Activated naive CD4-positive, alpha-beta T cell treated with anti-CD3 and anti-CD28 coated beads for 36 hours (primary cell): Measurements from ENCODE around the gene ADAM17. TPM values are rescaled to one million over a fixed set of nuclear protein-coding genes. Genes with fewer than 3 reads are reported as not detected.

ENCODE experiments used
- CTCF ChIA-PET: fragments of 350-600 bp; sonication (Branson Sonifier 250); formaldehyde crosslinking; loops from one replicate; lab custom pipeline; 2021; ENCODE audit warnings: antibody characterized with exemption; lab: Charles Lee
- DNase-seq: peaks from one replicate; pipeline ENCODE4 v3.0.0-alpha.2; 2020
- H3K27ac Mint-ChIP-seq: one replicate; pipeline ENCODE4 v1.8.0; 2021; ENCODE audit warnings: mild to moderate bottlenecking, mixed read lengths
- H3K27me3 Mint-ChIP-seq: one replicate; pipeline ENCODE4 v1.8.0; 2021; ENCODE audit warnings: low read depth, mixed read lengths
- H3K36me3 Mint-ChIP-seq: one replicate; pipeline ENCODE4 v1.8.0; 2021; ENCODE audit warnings: low read depth, mixed read lengths
- H3K4me1 Mint-ChIP-seq: one replicate; pipeline ENCODE4 v1.8.0; 2021; ENCODE audit warnings: low read depth, mixed read lengths
- H3K4me3 Mint-ChIP-seq: one replicate; pipeline ENCODE4 v1.8.0; 2021; ENCODE audit warnings: mild to moderate bottlenecking, moderate library complexity, mixed read lengths
- H3K9me3 Mint-ChIP-seq: one replicate; pipeline ENCODE4 v1.8.0; 2021; ENCODE audit warnings: mixed read lengths
- intact Hi-C: fragments of 100-400 bp; cut with micrococcal nuclease; formaldehyde crosslinking; loops from one replicate; pipeline ENCODE4 v1.15.1; 2023
- total RNA-seq, 2 experiments: library from RNA; stranded (reverse); gene quantifications; one replicate each; pipeline ENCODE4 v1.2.3, GENCODE V29; 2021

ADAM17 gene
- total RNA-seq, 2 experiments from 2014 or later = 10.5 to 11.0 TPM

DNA sequence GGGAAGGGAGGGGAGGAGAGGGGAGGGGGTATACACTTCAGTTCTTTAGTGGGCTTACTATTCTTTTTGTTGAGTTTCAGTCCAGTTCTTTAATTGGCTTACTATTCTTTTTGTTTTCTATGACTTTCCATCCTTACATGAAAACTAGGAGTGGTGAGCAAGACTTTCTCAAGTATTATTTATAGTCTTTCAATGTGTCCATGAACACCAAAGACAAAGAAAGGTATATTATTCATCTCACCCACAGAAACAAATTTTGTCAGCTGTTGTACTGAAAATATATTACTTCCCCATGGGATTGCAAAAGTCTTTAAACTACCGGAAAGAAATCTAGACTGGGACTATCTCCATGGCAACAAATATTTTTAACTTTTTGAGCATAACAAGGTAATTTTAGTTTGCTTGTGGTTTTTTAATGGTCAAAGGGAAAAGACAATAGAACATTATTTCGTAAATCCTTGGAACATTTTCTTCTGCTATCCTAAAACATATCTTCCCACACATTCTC is 17.6 kb downstream of the ADAM17 start:
- Mint-ChIP-seq H3K27me3 (no peaks in the 10 kb centered on the region), H3K9me3 (no peaks in the 10 kb centered on the region), H3K27ac (no peak overlapping the region), H3K36me3 (peaks cover 10% of the 10 kb centered on the region), H3K4me1 (peaks cover 10% of the 10 kb centered on the region), H3K4me3 (no peak overlapping the region)
- intact Hi-C loops = no loop called here
- DNase-seq = no peak
- CTCF ChIA-PET = no interaction called here

DNA sequence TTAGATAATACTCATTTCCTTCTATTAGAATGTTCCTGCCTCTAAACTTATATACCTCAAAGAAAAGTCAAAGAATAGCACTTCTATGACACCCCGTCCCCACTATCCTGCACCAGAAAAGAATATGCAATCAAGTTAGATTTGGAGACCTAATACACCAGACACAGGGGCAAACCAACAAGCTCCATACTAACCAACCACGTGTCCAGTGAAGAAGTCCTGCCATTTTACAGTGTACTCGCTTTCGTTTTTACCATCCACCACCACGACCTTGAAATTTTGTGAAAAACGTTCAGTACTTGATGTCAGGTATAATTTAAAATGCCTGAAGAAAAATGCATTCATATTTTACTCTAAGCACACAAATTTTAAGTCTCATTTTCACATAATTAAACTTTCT is 19.1 kb downstream of the ADAM17 start:
- no peak for DNase-seq
- Mint-ChIP-seq H3K4me1 (peaks cover 10% of the 10 kb centered on the region), H3K4me3 (no peak overlapping the region), H3K9me3 (no peaks in the 10 kb centered on the region), H3K27ac (no peak overlapping the region), H3K27me3 (no peaks in the 10 kb centered on the region), H3K36me3 (peaks cover 10% of the 10 kb centered on the region)
- intact Hi-C loops = no loop called here
- CTCF ChIA-PET = interaction anchor here (1.6 kb wide), 1 partner anchor 9 kb away, joined by 4 read pairs; no protein-coding TSS in a partner anchor

DNA sequence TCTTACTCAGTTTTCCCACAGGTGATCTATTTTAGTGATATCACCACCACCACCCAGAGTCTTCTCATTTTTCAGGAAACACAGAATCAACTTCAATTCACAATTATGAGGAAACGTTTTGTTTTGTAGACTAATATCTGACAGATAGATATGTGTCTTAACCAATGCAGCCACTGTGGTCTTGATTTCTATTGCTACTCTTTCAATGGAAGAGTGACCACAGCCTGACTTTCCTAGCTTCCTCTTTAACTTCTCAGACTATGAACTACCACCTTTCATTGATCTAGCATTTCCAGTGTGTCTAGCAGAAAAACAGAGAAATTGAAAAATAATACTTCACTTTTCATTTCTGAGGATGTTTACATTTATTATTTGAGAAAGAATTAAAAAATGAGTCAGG is 20.5 kb downstream of the ADAM17 start:
- DNase-seq = no peak
- H3K9me3 Mint-ChIP-seq = no peaks in the 10 kb centered on the region
- intact Hi-C loops = no loop called here
- CTCF ChIA-PET = interaction anchor here (1.1 to 1.3 kb wide), 2 partner anchors 9 to 264 kb away, joined by 3 read pairs; no protein-coding TSS in a partner anchor
- H3K27ac Mint-ChIP-seq = no peak overlapping the region
- peaks cover 10% of the 10 kb centered on the region for H3K4me1 Mint-ChIP-seq
- no peak overlapping the region for H3K4me3 Mint-ChIP-seq
- peaks cover 10% of the 10 kb centered on the region for H3K36me3 Mint-ChIP-seq
- no peaks in the 10 kb centered on the region for H3K27me3 Mint-ChIP-seq

DNA sequence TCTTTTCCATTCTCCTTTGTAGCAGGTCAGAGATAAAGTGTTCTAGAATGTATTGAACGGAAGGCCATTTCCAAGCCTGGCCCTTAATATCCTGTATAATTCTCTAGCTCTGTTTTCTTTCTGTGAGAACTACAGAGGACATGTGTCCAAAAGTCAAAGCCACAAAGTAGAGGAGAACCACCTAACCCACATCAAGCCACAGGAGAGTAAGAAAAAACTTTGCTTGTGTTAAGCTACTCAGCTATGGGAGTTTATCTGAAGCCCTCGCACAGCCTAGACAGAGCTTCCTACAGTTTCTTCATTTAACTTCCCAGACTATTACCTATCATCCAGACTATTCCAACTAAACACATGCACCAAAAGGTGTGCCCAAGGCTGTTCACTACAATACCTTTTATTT is 22.0 kb downstream of the ADAM17 start:
- CTCF ChIA-PET = interaction anchor here (0.6 to 1.0 kb wide), 3 partner anchors 9 to 20 kb away, joined by 3 read pairs; no protein-coding TSS in a partner anchor
- intact Hi-C loops = no loop called here
- no peak for DNase-seq
- no peak overlapping the region for H3K27ac Mint-ChIP-seq
- no peaks in the 10 kb centered on the region for H3K9me3 Mint-ChIP-seq
- no peaks in the 10 kb centered on the region for H3K27me3 Mint-ChIP-seq
- peaks cover 7% of the 10 kb centered on the region for H3K36me3 Mint-ChIP-seq
- no peak overlapping the region for H3K4me3 Mint-ChIP-seq
- peaks cover 5% of the 10 kb centered on the region for H3K4me1 Mint-ChIP-seq

DNA sequence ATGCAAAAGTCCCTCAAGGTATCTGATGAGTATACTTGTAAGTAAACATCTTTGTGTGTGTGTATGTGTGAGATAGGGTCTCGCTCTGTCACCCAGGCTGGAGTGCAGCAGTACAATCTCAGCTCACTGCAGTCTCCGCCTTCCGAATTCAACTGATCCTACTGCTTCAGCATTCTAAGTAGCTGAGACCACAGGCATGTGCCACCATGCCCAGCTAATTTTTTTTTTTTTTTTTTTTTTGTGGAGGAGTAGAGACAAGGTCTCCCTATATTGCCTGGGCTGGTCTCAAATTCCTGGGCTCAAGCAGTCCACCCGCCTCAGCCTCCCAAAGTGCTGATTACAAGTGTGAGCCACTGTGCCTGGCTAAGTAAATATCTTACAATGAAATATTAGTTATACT is 23.2 kb downstream of the ADAM17 start:
- no peak overlapping the region for H3K27ac Mint-ChIP-seq

DNA sequence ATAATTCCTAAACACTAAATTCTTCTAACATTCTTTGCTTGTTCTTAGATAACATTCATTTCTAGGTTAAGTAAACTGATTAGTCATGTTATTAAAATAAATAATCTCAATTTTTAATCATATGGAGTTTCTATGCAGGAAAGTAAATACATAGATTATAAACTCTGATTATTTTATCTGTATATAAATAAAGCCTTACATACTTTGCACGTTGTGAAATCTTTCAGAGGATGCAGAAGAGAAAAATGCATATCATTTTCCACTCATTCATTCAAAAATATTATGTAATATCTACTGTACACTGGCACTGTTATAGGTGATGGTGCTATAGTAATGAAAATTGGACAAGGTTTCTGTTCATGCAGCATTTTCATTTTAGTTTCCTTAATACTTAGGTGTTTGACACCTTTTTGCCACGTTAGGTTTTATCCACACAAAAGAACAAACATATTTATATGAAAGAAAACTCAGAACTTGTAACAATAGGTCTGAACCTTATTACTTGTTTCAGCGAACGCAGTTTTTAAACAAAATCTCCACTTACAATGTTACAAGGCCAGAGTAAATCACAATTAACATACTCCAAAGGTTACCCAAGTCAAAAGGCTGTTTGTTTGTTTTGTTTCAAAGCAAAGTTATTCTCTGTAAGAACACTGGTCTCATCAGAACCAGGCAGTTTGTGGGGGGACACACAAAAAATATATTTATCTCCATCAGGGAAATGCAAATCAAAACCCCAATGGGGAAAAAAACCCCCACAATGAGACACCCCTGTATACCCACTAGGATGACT is 27.4 kb downstream of the ADAM17 start:
- no peak overlapping the region for H3K27ac Mint-ChIP-seq
- no peaks in the 10 kb centered on the region for H3K9me3 Mint-ChIP-seq
- H3K4me3 Mint-ChIP-seq = no peak overlapping the region
- no peaks in the 10 kb centered on the region for H3K4me1 Mint-ChIP-seq
- no peak for DNase-seq
- CTCF ChIA-PET = no interaction called here
- peaks cover 11% of the 10 kb centered on the region for H3K36me3 Mint-ChIP-seq
- intact Hi-C loops = no loop called here
- no peaks in the 10 kb centered on the region for H3K27me3 Mint-ChIP-seq

More for the DNA sequence above, 23.2 kb downstream of the ADAM17 start:
- H3K9me3 Mint-ChIP-seq = no peaks in the 10 kb centered on the region
- peaks cover 7% of the 10 kb centered on the region for H3K36me3 Mint-ChIP-seq
- H3K27me3 Mint-ChIP-seq = no peaks in the 10 kb centered on the region
- no peak overlapping the region for H3K4me3 Mint-ChIP-seq
- DNase-seq = no peak
- intact Hi-C loops = no loop called here
- no peaks in the 10 kb centered on the region for H3K4me1 Mint-ChIP-seq
- CTCF ChIA-PET = no interaction called here

DNA sequence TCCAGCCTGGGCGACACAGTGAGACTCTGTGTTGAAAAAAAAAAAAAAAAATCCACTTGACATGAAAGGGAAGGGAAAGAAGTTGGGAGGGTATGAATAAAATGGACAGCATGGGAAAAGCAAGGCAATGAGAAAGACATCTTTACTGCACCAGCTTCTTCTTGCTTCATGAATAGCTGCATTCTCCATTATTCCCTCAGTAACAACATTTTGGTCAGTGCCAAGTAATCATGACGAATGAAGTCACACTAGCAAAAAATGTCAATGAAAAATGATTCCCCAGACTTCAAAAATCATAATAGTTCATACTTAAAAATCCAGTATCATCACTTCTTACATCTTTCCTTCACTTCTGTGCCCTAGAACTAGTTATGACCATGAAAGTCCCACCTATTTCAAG is 30.4 kb downstream of the ADAM17 start:
- Mint-ChIP-seq H3K36me3 (peaks cover 17% of the 10 kb centered on the region), H3K4me1 (no peaks in the 10 kb centered on the region), H3K27me3 (no peaks in the 10 kb centered on the region), H3K27ac (no peak overlapping the region), H3K4me3 (no peak overlapping the region), H3K9me3 (no peaks in the 10 kb centered on the region)
- no peak for DNase-seq
- intact Hi-C loops = no loop called here
- CTCF ChIA-PET = interaction anchor here (1.4 kb wide), 1 partner anchor 10 kb away, joined by 3 read pairs; no protein-coding TSS in a partner anchor

DNA sequence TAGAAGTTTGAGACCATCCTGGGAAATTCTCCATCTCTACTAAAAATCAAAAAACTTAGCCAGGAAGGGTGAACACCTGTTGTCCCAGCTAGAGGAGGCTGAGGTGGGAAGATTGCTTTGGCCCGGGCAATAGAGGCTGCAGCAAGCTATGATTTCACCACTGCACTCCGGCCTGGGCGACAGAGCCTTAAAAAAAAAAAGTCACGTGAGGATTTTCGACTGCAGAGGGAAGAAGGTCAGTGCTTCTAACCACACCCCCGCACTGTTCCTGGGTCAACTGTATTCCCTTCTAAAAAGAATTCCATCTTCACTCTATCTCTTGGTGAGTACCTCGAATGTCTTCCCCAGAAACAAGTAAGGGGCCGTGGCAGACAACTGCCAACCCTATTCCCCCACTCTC is 31.3 kb downstream of the ADAM17 start:
- Mint-ChIP-seq H3K27ac (no peak overlapping the region), H3K27me3 (no peaks in the 10 kb centered on the region), H3K36me3 (peaks cover 20% of the 10 kb centered on the region)

DNA sequence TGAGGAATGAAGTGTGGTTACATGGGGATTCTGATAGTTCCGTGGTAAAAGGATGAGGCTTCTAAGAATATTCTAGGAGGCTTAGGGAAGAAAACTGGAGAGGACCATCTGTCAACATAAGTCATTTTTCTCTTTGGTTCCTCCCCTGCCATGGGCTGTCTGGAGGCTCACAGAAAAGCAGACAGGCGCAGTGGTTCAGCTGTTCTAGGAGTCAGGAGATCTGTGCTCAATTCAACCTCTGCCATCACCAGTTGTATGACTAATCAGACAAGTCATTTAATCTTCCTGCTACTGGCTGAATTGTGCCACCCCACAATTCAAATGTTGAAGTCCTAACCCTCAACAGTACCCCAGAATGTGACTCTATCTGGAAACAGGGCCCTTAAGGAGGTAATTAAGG is 36.4 kb downstream of the ADAM17 start:
- CTCF ChIA-PET = no interaction called here
- Mint-ChIP-seq H3K4me1 (peaks cover 1% of the 10 kb centered on the region), H3K4me3 (no peak overlapping the region), H3K27ac (no peak overlapping the region), H3K9me3 (no peaks in the 10 kb centered on the region), H3K36me3 (peaks cover 28% of the 10 kb centered on the region), H3K27me3 (no peaks in the 10 kb centered on the region)
- DNase-seq = no peak
- intact Hi-C loops = no loop called here

More for the DNA sequence above, 31.3 kb downstream of the ADAM17 start:
- no peak for DNase-seq
- intact Hi-C loops = no loop called here
- CTCF ChIA-PET = interaction anchor here (0.6 kb wide), 1 partner anchor 525 kb away, joined by 3 read pairs; no protein-coding TSS in a partner anchor
- H3K4me1 Mint-ChIP-seq = no peaks in the 10 kb centered on the region
- H3K4me3 Mint-ChIP-seq = no peak overlapping the region
- H3K9me3 Mint-ChIP-seq = no peaks in the 10 kb centered on the region

DNA sequence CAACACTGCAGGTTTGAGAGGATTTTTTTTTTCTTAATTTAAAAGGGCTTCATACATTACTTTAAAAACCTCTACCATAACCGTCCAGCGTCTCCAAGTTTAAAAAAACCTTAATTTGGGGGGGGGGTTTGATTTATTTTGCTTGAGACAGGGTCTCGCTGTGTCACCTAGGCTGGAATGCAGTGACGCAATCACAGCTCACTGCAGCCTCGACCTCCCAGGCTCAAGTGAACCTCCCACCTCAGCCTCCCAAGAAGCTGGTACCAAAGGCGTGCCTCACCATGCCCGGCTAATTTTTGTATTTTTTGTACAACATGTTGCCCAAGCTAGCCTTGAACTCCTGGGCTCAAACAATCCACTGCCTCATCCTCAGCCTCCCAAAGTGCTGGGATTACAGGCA is 36.9 kb downstream of the ADAM17 start:
- CTCF ChIA-PET = no interaction called here
- Mint-ChIP-seq H3K36me3 (peaks cover 28% of the 10 kb centered on the region), H3K4me3 (no peak overlapping the region), H3K27ac (no peak overlapping the region), H3K9me3 (no peaks in the 10 kb centered on the region), H3K4me1 (peaks cover 1% of the 10 kb centered on the region), H3K27me3 (no peaks in the 10 kb centered on the region)
- intact Hi-C loops = no loop called here
- DNase-seq = no peak

DNA sequence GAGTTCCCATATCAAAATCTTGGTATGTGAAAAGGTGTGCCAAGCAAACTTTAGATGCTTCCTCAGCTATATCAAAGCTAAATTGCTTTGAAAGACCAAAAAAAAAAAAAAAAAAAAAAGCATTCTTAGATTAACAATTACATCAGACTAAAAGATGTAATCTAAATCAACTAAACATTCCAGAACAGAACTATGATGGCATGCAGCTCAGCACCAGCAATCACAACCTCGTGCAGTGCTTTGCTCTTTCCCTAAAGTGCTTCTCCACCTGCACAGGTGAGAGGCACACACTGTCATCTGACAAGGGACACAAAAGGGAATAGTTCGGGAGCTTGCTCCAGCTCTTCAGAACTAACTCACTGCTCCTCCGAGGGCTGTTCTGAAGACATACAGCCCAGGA is 37.5 kb downstream of the ADAM17 start:
- Mint-ChIP-seq H3K4me1 (peaks cover 1% of the 10 kb centered on the region), H3K36me3 (peaks cover 30% of the 10 kb centered on the region), H3K4me3 (no peak overlapping the region), H3K27ac (no peak overlapping the region), H3K27me3 (no peaks in the 10 kb centered on the region), H3K9me3 (no peaks in the 10 kb centered on the region)
- no peak for DNase-seq
- CTCF ChIA-PET = no interaction called here
- intact Hi-C loops = no loop called here

DNA sequence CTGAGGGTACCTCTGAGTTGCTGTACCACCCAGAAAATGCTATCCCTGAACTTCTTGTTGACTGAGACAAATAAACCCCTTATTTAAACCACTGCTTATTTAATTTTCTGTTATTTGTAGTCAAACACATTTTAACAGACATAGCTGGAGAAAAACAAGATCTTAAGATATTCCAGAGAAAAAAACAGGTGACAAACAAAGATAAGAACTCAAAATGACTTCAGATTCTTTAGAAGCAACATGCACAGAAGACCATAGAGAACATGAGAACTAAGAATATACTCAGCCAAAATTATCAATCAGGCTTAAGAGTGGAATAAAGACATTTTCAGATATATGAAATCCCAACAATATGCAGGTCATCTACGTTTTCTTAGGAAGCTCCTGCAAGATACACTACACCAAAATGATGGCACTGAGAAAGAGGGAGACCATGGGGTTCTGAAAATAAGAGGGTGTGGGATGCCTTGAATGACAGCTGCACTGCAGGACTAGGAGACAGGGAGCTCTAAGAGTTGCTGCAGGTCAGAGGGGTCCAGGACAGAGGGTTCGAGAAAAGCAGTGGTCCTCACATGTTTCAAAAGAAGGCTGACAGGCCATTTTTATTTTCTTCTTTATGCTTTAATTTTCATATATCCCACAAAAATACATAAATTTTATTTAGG is 38.4 kb downstream of the ADAM17 start:
- H3K27ac Mint-ChIP-seq = no peak overlapping the region
- peaks cover 1% of the 10 kb centered on the region for H3K4me1 Mint-ChIP-seq
- peaks cover 30% of the 10 kb centered on the region for H3K36me3 Mint-ChIP-seq
- CTCF ChIA-PET = no interaction called here
- H3K9me3 Mint-ChIP-seq = no peaks in the 10 kb centered on the region
- no peak for DNase-seq
- no peaks in the 10 kb centered on the region for H3K27me3 Mint-ChIP-seq
- H3K4me3 Mint-ChIP-seq = no peak overlapping the region
- intact Hi-C loops = no loop called here
